ENCODE data around the gene SLC22A17. TPM values are rescaled to one million over a fixed set of nuclear protein-coding genes. Genes with fewer than 3 reads are reported as not detected.

Gene SLC22A17
- polyA plus RNA-seq, 1 donor from 2014 or later: 182 TPM

- H3K9me3 ChIP-seq (ENCODE audit: low read length): no peaks in the 10 kb centered on the region
- H3K27ac ChIP-seq (ENCODE audit: low read length): no peak overlapping the region
- H4K20me1 ChIP-seq (ENCODE audit: insufficient read depth): no peaks in the 10 kb centered on the region
- TF ChIP-seq EZH2 (IDR thresholded peaks at IDR 0.05; ENCODE audit: borderline replicate concordance, insufficient read depth, low read length, poor library complexity, severe bottlenecking): no peak
- no peak for TF ChIP-seq TAF1 (IDR thresholded peaks at IDR 0.05; ENCODE audit: low read depth)
- TF ChIP-seq CTCF (IDR thresholded peaks at IDR 0.05; ENCODE audit: poor library complexity, severe bottlenecking): no peak
- TF ChIP-seq REST (IDR thresholded peaks at IDR 0.05; ENCODE audit: borderline replicate concordance): no peak
- no peak for TF ChIP-seq RAD21 (conservative IDR thresholded peaks at IDR 0.05)
- no peak for TF ChIP-seq EP300 (conservative IDR thresholded peaks at IDR 0.05; ENCODE audit: poor library complexity, severe bottlenecking)
- no peaks in the 10 kb centered on the region for H3K36me3 ChIP-seq (ENCODE audit: insufficient read depth, low read length)
- H3K79me2 ChIP-seq (replicated peaks; ENCODE audit: insufficient read depth, low read length): no peaks in the 10 kb centered on the region
- H3K4me2 ChIP-seq (ENCODE audit: low read length): no peak overlapping the region
- no peak overlapping the region for H3K4me3 ChIP-seq (ENCODE audit: low read length)
- H3K9me2 ChIP-seq (ENCODE audit: insufficient read depth, low read length): no peaks in the 10 kb centered on the region
- H3K27me3 ChIP-seq (ENCODE audit: insufficient read depth, low read depth, low read length): no peaks in the 10 kb centered on the region
- H2AFZ ChIP-seq (ENCODE audit: low read depth, low read length): no peak overlapping the region
- H3F3A ChIP-seq (ENCODE audit: insufficient read depth, low read length, poor library complexity, severe bottlenecking): no peaks in the 10 kb centered on the region
- no peak overlapping the region for H3K9ac ChIP-seq (ENCODE audit: low read length)
These were observed 23.0 kb upstream of the SLC22A17 start for GRCh38 chr14:23375527-23376251.

GRCh38 chr14:23373041-23373440 lies 20.4 kb upstream of the SLC22A17 start:
- no peaks in the 10 kb centered on the region for H3K9me2 ChIP-seq (ENCODE audit: insufficient read depth, low read length)
- no peaks in the 10 kb centered on the region for H3K27me3 ChIP-seq (ENCODE audit: insufficient read depth, low read depth, low read length)
- H2AFZ ChIP-seq (ENCODE audit: low read depth, low read length): no peak overlapping the region
- H3K27ac ChIP-seq (ENCODE audit: low read length): no peak overlapping the region
- TF ChIP-seq POLR2AphosphoS5 (IDR thresholded peaks at IDR 0.05) (no peak), CTCF (IDR thresholded peaks at IDR 0.05; ENCODE audit: poor library complexity, severe bottlenecking) (no peak), EP300 (conservative IDR thresholded peaks at IDR 0.05; ENCODE audit: poor library complexity, severe bottlenecking) (no peak), RAD21 (conservative IDR thresholded peaks at IDR 0.05) (no peak), TAF1 (IDR thresholded peaks at IDR 0.05; ENCODE audit: low read depth) (no peak), EZH2 (IDR thresholded peaks at IDR 0.05; ENCODE audit: borderline replicate concordance, insufficient read depth, low read length, poor library complexity, severe bottlenecking) (no peak), SMC3 (conservative IDR thresholded peaks at IDR 0.05; ENCODE audit: poor library complexity) (no peak), MXI1 (conservative IDR thresholded peaks at IDR 0.05; ENCODE audit: poor library complexity, severe bottlenecking) (no peak), REST (IDR thresholded peaks at IDR 0.05; ENCODE audit: borderline replicate concordance) (no peak)
- no peak overlapping the region for H3K9ac ChIP-seq (ENCODE audit: low read length)
- no peak overlapping the region for H3K4me2 ChIP-seq (ENCODE audit: low read length)
- H4K20me1 ChIP-seq (ENCODE audit: insufficient read depth): no peaks in the 10 kb centered on the region
- no peaks in the 10 kb centered on the region for H3K79me2 ChIP-seq (replicated peaks; ENCODE audit: insufficient read depth, low read length)
- no peaks in the 10 kb centered on the region for H3K36me3 ChIP-seq (ENCODE audit: insufficient read depth, low read length)
- H3K9me3 ChIP-seq (ENCODE audit: low read length): no peaks in the 10 kb centered on the region
- H3K4me3 ChIP-seq (ENCODE audit: low read length): no peak overlapping the region
- H3F3A ChIP-seq (ENCODE audit: insufficient read depth, low read length, poor library complexity, severe bottlenecking): no peaks in the 10 kb centered on the region
